NCI-H446 treated with DMSO at 0.1 percent for 48 hours (cell line): Measurements from ENCODE around the gene AR.
"Not testable (repeated sequence)": the region's sequence is repeated elsewhere in the genome, so short reads cannot be mapped to it uniquely, and the experiment has no call there.

Experiments used
- DNase-seq: peaks from one replicate; lab custom pipeline; 2025; lab: John Stamatoyannopoulos, UW

The AR gene

GRCh38 chrX:67568769-67569168 lies 24.9 kb downstream of the AR start:
- DNase-seq = no peak

GRCh38 chrX:67570839-67571238 lies 27.0 kb downstream of the AR start:
- no peak for DNase-seq

- DNase-seq = no peak
These were observed 30.9 kb downstream of the AR start for GRCh38 chrX:67574696-67575095.

GRCh38 chrX:67582436-67582835 lies 38.6 kb downstream of the AR start:
- DNase-seq = no peak

DNA sequence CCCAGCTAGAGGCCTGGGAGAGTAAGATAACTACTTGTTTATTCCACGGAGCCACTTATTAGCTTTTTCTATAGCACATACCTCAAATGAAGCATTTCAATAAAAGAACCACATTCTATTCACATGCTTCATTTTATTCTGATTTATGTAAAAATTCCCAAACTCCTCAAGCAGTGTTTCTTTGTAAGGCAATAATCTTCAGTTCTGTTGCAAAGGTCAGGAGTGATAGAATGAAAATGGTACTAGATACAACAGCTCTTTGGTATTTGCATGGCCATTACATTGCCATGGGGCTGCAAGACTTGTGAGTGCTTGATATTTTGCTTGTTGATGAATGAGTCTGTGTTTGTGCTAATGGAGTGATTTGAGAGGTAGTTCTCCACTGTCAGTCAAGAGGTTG lies 39.4 kb downstream of the AR start:
- DNase-seq = no peak

DNA sequence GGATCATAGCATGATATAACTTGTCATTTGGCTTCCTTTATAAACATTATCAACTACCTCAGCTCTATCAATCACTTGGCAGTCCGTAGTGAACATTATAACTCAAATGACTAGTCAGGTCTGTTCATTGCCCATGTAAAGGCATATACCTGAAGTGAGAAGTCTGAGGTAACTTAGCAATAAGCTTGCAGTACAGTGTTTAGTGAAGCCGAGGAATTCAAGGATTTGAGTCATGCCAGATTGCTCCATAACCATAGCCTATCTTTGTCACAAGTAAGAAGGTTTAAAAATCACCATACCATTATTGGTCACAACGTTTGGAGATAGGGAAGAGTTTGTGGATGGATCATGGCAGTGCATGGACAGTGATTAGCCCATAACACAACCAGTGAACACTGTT lies 41.6 kb downstream of the AR start:
- no peak for DNase-seq

DNA sequence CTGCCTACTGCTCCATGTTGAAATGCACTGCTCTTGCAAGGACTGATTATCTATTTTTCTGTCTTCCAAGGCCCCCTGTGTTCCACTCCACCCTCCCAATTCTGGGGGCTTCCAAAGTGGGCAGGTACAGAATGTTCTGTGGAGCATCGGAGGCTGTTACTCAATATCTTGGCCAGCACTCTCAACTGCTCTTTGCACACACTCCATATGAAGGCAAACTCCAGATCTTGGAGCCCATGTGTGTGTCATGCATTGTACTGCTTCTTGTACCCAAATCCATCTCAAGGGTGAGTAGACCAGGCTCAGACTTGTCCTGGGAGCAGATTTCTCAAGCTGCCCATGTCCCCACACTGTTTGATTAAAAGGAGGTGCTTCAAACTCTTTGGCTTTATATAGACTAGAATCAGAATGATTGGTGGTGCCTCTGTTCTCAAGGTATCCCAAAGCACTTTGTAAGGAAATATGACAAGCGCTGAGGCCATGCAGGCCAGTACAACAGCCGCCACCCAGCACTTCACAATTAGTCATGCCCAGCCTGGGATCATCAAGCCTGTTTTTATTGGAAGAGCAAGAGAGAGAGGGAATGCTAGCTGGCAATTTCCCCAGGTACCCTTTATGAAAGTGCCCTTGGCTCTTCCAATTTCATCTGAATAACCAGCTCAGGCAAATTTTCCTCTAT lies 44.3 kb downstream of the AR start:
- DNase-seq = no peak

DNA sequence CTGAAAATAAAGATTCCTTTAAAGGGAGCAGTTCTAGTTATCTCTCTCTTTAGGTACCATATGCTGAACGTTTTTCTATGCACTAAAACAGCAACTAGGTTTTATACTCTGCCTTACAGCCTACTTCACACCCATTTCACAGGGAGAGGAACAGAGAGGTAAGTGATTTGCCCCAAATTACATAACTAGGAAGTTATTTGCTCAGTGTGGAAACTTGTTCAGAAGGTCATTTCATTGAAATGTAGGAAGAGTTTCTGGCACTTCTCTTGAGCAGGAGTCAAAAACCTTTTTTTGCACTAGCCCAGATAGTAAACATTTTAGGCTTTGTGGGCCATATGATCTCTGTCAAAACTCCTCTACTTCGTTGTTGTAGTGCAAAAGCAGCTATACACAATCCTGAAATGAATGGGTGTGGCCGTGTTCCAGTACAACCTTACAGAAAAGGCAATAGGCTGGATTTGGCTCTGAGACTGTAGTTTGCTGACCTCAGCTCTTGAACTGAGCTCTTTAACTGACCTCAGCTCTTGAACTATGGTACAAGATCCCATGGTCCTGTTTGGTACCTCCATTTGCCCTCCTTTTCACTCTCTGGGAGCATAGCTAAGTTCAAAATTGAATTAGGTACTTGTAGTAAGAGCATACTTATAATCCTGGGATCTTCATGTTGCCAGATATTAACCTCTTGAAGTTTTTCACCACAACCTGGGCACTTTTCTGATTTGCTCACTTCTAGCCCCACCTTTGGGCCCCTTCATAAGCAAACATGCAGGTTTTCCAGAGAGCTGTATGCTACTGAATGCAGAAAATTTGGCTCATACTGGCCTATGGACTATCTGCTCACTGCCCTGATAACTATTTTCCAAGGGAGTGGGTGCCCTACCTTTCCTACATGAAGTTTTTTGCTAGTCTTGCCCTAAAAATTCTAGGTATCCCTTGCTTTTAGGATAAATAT lies 53.3 kb downstream of the AR start:
- DNase-seq = no peak

DNA sequence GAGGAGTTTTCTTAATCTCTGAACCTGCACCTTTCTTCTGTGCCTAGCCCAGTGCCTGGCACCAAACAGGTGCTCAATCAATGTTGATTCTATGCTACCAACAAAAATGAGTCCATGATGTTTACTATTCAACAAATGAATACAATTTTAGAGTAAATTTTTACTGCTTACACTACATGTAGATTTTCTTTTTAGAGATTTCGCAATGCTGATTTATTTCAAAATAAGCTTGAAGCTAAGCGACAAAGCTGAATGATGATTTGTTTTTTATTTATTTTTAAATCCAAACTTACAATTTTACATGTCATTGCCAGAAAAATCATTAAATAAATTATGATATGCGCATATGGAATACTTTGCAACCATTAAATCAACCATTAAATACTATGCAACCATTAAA lies 55.7 kb downstream of the AR start:
- DNase-seq = no peak

- no peak for DNase-seq
These were observed 58.0 kb downstream of the AR start for GRCh38 chrX:67601771-67602170.

DNA sequence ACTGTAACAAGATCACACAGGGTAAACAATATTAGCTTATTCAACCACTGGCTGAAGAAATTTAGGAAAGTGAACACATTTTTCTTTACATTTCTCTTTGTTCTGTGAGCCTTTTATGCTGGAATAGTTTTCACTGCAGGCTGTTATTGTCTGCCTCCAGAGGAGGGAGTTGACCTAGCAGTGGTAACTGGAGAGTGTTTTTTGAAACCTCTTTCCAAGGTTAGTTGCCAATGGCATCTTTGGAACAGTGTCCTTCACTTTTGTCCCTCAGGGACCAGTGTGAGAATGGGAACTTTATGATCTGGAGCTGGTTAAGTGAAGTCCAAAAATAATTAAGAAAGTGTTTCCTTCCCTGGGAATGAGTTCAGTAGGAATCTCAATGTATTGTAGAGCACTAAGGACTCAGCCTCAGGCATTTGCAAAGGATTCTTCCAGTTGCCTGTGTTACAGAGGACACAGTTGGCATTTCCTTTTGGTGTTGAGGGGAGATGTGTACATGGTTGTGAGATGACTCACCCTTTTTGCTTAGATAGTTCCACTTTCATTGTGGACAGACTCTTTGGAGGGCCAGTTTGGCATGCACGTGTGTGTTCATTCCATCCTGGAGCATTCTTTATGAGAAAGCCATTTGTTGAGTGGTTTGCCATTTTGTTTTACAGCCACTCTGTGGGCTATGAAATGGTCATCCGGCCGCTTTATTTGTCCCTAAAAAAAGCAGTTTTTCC lies 61.3 kb downstream of the AR start:
- DNase-seq = no peak

GRCh38 chrX:67607466-67607865 lies 63.6 kb downstream of the AR start:
- no peak for DNase-seq

GRCh38 chrX:67610282-67610681 lies 66.5 kb downstream of the AR start:
- DNase-seq = no peak

GRCh38 chrX:67612231-67612630 lies 68.4 kb downstream of the AR start:
- no peak for DNase-seq

GRCh38 chrX:67613366-67613765 lies 69.5 kb downstream of the AR start:
- no peak for DNase-seq

DNA sequence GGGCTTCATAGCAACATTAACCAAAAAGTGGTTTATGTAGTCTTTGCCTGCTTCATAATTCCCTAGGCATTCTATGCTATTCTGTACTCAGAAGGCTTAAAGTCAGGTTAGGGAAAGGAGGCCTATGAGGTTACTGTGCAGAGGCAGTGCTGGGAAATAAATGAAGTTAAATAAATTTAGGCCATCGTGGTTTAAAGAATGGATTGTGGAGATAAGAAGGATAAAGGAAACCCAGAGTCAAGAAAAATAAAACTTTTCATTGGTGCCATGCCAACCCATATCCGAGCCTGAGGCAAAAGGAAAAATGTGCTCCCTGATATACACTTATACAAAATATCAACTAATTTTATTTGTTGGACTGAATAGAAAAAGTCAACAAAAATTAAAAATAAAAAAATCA lies 70.2 kb downstream of the AR start:
- no peak for DNase-seq

DNA sequence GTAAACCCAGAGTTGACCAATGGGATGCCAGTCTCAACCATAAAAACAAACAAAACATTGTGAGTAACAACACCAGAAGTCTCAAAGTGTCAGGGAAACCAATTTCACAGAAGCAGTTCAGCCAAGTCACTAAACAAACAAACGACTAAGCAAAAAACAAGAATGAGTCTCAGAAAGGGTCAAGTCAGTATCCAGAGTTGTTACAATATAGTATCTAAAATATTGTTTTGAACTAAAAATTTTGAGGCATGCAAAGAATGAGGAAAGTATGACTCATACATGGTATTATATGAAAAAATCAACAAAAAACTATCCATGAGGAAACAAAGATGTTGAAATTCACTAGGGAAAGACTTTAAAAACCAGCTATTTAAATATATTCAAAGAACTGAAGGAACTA lies 70.6 kb downstream of the AR start:
- no peak for DNase-seq

- no peak for DNase-seq
These were observed 75.4 kb downstream of the AR start for GRCh38 chrX:67619253-67619652.

DNA sequence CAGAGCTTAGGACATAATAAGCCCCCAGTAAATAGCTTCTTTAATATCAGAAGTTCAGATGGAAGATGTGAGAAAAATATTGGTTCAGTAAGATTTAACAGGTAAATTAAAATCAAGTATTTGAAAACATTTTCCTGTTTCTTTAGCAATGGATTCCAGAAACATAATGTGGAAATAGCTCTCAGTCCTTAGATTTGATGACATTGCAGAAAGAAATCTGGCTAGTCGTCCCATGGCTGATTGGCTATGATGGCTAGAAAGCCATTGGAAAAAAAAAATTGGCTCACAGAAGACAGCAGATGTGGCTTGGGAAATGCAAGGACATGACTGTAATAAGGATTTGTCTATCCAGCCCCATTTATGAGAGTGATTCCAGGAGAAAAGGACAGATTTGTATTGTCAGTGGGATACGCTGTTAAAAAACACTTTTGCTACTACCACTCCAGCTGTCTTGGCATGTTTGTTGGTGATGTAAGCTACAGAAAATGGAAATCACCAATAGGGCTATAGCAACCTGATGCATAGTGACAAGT lies 78.3 kb downstream of the AR start:
- no peak for DNase-seq

- DNase-seq = no peak
These were observed 80.5 kb downstream of the AR start for GRCh38 chrX:67624325-67624724.

DNA sequence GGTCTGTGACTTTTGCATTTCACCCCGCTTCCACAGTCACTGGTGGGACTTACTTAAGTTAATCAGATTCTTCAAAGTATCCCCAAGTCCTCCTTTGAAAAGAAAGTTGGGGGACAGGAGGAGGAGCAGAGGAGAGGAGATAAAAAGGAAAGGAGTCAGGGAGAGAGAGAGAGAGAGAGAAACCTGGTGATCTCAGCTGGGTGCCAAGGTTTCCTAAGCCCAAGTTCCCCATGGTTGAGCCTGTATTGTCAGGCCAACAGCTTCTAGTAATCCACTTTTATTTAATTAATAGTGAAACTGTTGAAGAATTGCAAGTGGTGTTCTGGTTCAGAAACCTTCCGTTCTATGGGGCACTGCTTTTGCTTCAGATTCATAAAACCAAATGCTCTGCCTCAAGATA lies 91.6 kb downstream of the AR start:
- no peak for DNase-seq

DNA sequence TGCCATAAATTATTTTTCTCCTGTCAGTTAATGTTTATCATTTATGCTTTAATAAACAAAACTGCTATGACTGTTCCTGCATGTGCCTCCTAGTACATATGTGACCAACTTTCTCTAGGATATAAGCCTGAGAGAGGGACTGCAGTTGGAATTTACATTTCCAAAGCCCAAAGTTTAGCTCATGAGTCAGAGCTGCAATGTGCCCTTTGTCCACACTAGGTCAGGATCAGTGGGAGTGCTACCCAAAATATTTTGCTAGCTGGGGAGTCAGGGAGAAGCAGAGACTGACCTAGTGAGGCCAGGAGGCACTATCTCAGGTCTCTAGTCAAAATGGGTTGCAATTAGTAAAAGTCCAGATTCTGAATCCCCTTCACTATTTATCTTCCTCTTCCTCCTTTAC lies 92.7 kb downstream of the AR start:
- DNase-seq = no peak

DNA sequence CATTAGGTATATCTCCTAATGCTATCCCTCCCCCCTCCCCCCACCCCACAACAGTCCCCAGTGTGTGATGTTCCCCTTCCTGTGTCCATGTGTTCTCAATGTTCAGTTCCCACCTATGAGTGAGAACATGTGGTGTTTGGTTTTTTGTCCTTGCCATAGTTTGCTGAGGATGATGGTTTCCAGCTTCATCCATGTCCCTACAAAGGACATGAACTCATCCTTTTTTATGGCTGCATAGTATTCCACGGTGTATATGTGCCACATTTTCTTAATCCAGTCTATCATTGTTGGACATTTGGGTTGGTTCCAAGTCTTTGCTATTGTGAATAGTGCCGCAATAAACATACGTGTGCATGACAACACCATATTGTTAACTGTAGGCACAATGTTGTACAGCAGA lies 93.5 kb downstream of the AR start:
- not testable (repeated sequence) for DNase-seq
